ENCODE data around the gene NKAIN1. TPM values are rescaled to one million over a fixed set of nuclear protein-coding genes. Genes with fewer than 3 reads are reported as not detected.

Gene NKAIN1
- total RNA-seq, 1 experiment from 2014 or later = 1.4 TPM

DNA sequence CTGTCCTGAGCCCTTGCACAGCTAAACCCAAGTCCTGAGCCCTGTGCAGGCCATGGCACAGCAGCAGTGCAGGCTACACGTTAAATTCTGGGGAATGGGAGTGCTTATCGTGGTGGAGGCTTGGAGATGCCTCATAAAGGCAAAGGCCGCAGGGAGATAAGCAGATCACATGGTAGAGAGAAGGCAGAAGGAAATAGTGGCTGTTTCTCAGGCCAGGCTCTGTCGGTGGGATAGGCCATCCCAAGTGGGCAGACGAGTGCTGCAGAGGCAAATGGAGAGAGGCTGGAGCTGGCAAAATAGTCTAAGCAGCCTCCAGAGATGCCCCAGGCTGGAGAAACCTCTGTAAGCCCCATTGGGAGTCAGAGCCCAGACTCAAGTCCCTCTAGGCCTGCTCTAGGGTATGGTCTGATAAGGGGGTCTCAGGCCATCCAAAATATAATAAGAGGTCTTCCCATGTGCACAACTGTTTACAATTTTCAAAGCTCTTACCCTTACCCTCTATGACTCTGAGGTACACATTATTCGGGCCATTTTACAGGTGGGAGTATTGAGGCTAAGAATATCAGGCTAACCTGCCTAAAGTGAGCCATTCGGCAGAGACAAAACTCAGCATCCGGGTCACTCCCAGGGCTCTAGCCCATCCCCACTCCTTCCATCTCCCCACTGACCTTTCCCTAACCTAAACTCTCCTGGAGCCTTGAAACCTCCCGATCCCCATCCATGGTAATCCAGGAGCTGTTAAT, 79.6 kb downstream of the NKAIN1 start:
- H3K27me3 ChIP-seq (replicated peaks; ENCODE audit: insufficient read depth, low read depth, low read length, poor library complexity) = no peaks in the 10 kb centered on the region
- no peak overlapping the region for H3K27ac ChIP-seq (ENCODE audit: low read depth, low read length, poor library complexity, severe bottlenecking)
- intact Hi-C loops (cut with micrococcal nuclease; ENCODE audit: unreplicated experiment) = no loop called here
- DNase-seq (ENCODE audit: low spot score) = no peak
- CTCF ChIA-PET = no interaction called here
- POLR2A ChIA-PET (ENCODE audit: low non-redundant PET) = no interaction called here
- no peak overlapping the region for H3K4me3 ChIP-seq (ENCODE audit: low read depth, low read length, poor library complexity, severe bottlenecking)
- no peaks in the 10 kb centered on the region for H3K9me3 ChIP-seq (ENCODE audit: low read depth, low read length, poor library complexity, severe bottlenecking)
- TF ChIP-seq CTCF (conservative IDR thresholded peaks at IDR 0.05; ENCODE audit: low read depth, low read length) (no peak), EZH2 (IDR thresholded peaks at IDR 0.05; ENCODE audit: borderline replicate concordance, low read depth, low read length, poor library complexity, severe bottlenecking) (no peak)
- no TSS peak for BruUV-seq (replicated peaks)
- no peaks in the 10 kb centered on the region for H3K36me3 ChIP-seq (ENCODE audit: insufficient read depth, low read length, poor library complexity, severe bottlenecking)
- peaks cover 5% of the 10 kb centered on the region for H3K4me1 ChIP-seq (ENCODE audit: insufficient read depth, low read length, poor library complexity, severe bottlenecking)

- intact Hi-C loops (cut with micrococcal nuclease; ENCODE audit: unreplicated experiment) = no loop called here
- TF ChIP-seq EZH2 (IDR thresholded peaks at IDR 0.05; ENCODE audit: borderline replicate concordance, low read depth, low read length, poor library complexity, severe bottlenecking) = no peak
- no TSS peak for BruUV-seq (replicated peaks)
- no peak overlapping the region for H3K4me3 ChIP-seq (ENCODE audit: low read depth, low read length, poor library complexity, severe bottlenecking)
- H3K9me3 ChIP-seq (ENCODE audit: low read depth, low read length, poor library complexity, severe bottlenecking) = no peaks in the 10 kb centered on the region
- CTCF ChIA-PET = no interaction called here
- no peak overlapping the region for H3K27ac ChIP-seq (ENCODE audit: low read depth, low read length, poor library complexity, severe bottlenecking)
- POLR2A ChIA-PET (ENCODE audit: low non-redundant PET) = no interaction called here
- peaks cover 5% of the 10 kb centered on the region for H3K4me1 ChIP-seq (ENCODE audit: insufficient read depth, low read length, poor library complexity, severe bottlenecking)
- H3K27me3 ChIP-seq (replicated peaks; ENCODE audit: insufficient read depth, low read depth, low read length, poor library complexity) = no peaks in the 10 kb centered on the region
- no peaks in the 10 kb centered on the region for H3K36me3 ChIP-seq (ENCODE audit: insufficient read depth, low read length, poor library complexity, severe bottlenecking)
- no peak for DNase-seq (ENCODE audit: low spot score)
These were observed 80.4 kb downstream of the NKAIN1 start for GRCh38 chr1:31159323-31159722.

DNA sequence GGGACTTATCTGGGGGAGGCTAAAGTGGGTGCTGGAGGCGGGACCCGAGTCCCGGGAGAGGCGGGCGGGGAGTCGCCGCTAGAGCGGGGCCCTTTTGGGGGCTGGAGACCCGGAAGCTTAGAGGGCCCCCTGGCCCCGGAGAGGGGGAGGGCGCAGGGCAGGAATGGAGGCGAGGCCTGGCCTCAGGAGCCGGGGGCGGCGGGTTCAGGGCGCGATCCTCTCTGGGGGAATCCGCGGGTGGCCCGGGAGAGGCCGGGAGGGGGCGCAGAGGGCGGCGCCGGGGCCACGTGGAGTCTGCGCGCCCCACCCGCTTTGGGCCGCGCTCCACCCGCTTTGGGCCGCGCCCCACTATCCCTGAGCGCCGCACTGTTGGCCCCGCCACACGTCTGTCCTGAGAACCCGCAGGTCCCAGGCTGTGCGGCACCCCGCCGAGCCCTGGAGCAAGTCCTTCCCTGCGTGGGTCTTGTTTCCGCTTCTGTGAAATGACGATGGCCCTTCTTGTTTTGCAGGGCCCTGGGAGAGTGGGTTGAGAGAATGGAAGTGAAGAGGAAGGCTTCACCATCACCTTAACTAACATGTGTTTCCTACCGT, 84.4 kb downstream of the NKAIN1 start:
- intact Hi-C loops (cut with micrococcal nuclease; ENCODE audit: unreplicated experiment) = no loop called here
- POLR2A ChIA-PET (ENCODE audit: low non-redundant PET) = no interaction called here
- DNase-seq (ENCODE audit: low spot score) = peak; percentile 68
- Histone ChIP-seq H3K4me3 (ENCODE audit: low read depth, low read length, poor library complexity, severe bottlenecking) (peak overlapping the region; percentile 62), H3K9me3 (ENCODE audit: low read depth, low read length, poor library complexity, severe bottlenecking) (no peaks in the 10 kb centered on the region), H3K27me3 (replicated peaks; ENCODE audit: insufficient read depth, low read depth, low read length, poor library complexity) (no peaks in the 10 kb centered on the region), H3K4me1 (ENCODE audit: insufficient read depth, low read length, poor library complexity, severe bottlenecking) (peaks cover 5% of the 10 kb centered on the region), H3K27ac (ENCODE audit: low read depth, low read length, poor library complexity, severe bottlenecking) (peak overlapping the region; percentile 71), H3K36me3 (ENCODE audit: insufficient read depth, low read length, poor library complexity, severe bottlenecking) (no peaks in the 10 kb centered on the region)
- no peak for TF ChIP-seq EZH2 (IDR thresholded peaks at IDR 0.05; ENCODE audit: borderline replicate concordance, low read depth, low read length, poor library complexity, severe bottlenecking)
- 0 out of 2 replicates have a peak, but pooled peaks have one; percentile 32 for TF ChIP-seq CTCF (conservative IDR thresholded peaks at IDR 0.05; ENCODE audit: low read depth, low read length)
- BruUV-seq (replicated peaks) = no TSS peak
- CTCF ChIA-PET = no interaction called here

Data from A673 (cell line).